Epidermal melanocyte (primary cell): ENCODE measurements around the gene ROR2.
A peak's percentile ranks its signal among the peaks of the same experiment; 100 is the strongest.

Experiments used
- DNase-seq: peaks from one replicate; pipeline ENCODE4 v3.0.0; 2011; ENCODE audit warnings: low spot score; ENCODE audit not compliant: insufficient read length

ROR2 gene

DNA sequence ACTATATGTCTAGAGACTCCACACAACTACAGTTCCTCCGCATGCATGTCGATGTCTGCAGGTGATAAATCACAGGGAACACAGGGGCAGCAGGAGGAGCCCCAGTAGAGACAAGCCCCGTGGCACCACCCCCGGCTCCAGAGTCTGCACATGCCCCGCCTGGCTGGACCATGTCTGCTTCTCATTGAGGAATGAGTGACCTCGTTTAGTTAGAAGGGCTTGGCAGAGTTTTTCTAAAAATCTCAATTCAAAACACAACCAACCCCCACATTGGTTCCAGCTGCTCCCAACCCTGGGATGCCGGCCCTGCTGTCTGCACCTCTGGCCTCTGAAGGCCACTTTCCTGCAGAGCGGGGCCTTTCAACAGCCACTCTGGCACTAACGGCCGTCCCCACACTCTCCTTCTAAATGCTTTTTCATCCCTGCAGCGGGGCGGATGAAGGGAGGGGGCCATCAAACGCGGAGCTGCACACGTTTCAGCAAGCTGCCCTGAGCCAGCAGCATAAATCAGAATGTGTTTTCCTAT, 106.3 kb downstream of the ROR2 start:
- DNase-seq, result peak; percentile 60

- DNase-seq, result no peak
These were observed 106.9 kb downstream of the ROR2 start for GRCh38 chr9:91843093-91843492.

DNA sequence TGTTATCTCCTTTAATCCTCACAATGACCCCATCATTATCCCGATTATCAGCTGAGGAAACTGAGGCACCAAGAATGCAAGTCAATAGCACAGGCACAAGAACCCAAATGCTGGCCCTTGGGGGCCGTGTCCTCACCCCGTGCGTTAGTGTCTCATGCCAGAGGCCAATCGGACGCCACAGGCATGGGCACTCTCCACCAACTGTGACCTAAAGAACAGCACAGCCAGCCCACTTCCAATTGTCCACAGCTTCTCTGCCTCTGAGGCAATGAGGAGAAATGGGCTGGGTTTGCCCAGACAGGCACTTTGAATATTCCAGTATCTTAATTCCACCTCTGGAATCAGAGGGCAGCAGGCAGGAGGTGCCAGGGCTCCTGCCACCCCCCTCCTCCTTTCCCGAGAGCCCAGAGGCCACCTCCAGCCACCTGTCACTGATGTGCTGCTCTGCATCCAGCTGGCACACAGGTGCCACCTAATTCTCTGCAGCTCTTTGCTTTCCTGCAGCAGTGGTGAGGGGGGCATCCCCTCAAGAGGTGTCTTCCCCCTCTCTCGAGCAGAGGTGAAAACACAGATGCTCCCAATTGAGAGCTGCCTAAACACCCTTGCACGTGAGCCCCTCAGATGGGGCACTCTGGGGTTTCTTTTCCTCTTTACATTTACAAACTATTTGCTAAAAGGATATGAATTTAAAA, 107.5 kb downstream of the ROR2 start:
- DNase-seq, result no peak

- no peak for DNase-seq
These were observed 108.4 kb downstream of the ROR2 start for GRCh38 chr9:91841591-91841990.

DNA sequence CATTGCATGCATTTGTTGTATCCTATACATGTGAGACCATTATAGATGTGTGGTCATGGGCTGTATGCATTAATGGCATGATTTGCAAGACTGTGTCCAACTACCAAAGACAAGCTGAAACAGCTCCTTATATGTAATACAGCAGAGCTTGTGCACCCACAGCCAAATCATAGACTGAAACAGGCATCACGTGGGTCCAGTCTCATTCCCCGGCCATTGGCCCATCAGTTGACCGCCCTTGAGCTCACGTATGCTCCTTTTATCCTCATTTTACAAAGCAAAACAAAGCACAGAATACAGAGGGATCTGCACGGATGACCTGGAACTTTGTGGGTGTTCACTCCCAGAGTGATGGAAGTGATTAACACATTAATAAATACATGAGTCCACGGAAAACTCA, 109.1 kb downstream of the ROR2 start:
- no peak for DNase-seq

DNA sequence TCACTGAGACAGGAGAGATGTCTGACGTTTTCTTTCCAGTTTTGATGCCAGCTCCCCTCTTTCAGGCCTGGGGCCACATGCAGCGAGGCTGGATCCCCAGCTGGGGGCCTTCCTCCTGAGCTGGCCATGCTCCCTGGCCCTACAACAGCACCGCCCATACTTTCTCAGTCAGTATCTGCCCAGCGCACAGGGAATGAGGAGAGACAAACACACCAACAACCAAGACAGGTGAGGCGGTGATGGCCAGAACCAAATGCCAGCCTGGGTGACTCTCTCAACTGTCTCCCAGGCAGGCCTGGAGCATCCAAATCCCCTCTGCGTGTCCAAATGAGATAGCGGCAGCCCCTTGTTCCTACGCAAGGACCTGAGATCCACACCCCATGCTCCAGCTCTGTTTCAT, 109.6 kb downstream of the ROR2 start:
- no peak for DNase-seq

DNA sequence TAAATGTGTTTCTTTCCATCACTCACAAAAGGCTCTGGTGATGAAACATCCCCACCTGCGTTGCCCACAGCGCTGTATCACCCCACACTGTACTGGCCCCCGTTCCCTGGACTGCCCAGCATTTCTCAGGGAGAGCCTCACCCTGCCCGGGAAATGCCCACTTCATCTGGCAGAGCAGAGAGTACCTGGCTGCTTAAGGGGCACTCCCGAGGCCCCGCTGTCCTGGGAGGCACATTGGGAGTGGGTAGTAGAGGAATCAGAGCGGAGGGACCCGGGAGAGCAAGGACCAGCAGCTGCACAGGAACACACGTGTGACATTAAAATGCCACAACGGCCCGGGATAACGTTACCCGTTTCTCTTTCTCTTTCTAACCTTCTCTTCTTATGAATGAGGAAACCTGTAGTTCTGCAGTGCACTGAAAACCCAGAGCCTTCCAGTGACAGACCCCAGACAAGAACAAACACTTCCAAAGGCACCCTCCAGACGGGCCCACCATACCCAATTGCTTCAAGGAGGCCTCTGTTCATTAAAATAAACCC, 110.0 kb downstream of the ROR2 start:
- no peak for DNase-seq

DNA sequence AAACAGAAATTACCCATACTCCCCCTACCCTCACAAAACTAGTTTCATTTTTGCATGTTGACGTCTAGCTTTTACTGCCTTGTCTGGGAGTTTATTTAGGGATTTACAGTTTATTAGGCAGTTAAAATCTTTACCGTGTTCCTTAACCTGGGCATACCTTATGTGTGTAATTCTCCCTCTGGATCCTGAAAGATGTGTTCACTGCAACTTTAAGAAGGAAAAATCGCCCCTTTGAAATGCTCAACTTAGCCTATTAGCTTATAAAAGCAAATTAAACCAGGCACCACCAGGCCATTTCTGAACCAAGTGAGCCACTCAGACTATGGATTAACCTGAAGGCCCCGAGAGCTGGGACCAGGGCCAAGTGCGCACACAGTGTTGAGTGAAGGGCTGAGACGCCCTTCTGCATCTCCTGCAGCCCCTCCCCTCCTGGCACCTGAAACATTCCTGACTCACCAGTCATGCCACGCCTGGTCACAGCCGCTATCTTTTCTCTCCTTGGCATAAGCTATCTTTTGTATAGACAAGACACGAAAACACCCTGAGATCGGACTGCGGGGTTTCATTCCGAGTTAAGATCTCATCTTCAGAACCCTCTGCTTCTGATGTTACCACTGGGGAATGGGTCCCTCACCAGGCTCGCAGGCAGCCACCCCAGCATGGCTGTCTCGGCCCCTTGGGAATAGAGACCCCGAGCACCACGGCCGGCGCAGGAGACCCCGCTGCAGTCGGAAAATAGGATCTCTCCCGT, 111.9 kb downstream of the ROR2 start:
- no peak for DNase-seq

DNA sequence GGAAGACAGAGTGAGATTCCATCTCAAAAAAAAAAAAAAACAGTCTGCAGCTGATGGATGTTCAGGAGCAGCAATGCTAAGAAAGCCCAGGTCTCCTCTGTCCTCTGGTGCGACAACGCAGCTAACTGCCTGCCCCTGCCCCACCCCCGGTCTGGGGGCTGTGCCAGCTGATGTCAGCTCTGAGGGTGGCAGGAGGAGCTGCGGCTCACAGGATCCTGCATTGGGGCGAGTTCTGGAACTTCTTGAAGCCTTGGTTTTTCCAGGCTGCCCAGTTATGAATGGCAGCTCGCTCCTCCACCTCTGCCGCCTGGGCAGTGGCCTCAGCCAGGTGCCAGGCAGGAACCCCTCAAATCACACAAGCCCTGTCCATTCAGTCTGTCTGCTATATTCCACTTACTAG, 113.5 kb downstream of the ROR2 start:
- no peak for DNase-seq

DNA sequence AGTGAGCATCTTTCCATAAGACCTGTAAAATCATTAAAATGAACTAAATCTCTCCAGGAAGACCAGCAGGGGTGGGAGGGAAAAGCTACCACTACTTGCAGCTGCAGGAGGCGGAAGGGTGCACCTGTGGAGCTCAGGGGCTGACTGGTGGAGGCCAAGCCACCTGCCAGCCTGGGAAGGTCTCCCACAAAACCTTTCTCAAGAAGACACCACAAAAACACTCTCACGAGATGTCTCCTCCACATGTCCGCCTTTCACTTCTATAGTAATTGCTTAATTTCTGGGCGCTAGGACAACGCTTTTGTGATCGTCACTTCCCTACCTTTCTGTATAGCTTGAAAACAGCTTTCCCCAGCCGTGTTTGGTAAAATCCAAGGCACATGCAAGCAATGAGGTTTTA, 114.4 kb downstream of the ROR2 start:
- DNase-seq, result no peak

GRCh38 chr9:91835216-91835615, 114.8 kb downstream of the ROR2 start:
- no peak for DNase-seq

- no peak for DNase-seq
These were observed 115.3 kb downstream of the ROR2 start for GRCh38 chr9:91834740-91835139.

GRCh38 chr9:91833878-91834255, 116.2 kb downstream of the ROR2 start:
- no peak for DNase-seq

DNA sequence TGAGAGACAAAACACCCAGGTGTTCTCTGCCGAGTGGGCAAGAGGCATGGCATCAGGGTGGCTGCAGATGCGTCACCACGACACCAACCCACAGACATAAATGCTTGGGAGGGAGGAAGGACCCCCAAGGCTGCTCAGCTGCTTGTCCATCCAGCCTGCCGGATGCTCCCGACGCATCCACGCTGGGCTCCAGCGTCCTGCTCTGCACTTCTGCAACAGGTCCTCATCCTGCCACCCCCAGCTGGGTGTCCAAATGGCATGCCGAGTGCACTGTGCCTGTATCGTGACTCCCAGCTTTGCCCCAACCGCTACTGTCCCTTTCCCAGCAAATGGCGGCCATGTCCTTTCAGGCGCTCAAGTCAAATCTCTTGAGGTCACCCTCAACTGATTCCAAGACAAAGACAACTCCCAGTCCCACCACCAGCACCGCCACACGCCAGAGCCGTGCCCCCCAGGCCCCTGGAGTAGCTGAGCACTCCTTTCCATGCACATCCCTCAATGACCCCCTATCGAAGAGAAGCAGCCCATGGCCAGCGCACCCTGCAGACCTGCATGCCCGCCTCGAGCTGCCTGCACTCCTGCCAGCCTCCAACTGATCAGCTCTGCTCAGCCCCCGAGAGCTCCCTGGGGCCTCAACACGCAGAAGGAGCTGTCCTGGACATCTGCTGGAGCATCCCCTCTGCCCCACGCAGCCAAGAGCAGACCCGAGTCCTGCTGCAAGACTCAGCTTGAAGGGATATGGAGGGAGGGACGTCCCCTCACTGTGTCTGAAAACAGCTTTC, 116.7 kb downstream of the ROR2 start:
- no peak for DNase-seq

DNA sequence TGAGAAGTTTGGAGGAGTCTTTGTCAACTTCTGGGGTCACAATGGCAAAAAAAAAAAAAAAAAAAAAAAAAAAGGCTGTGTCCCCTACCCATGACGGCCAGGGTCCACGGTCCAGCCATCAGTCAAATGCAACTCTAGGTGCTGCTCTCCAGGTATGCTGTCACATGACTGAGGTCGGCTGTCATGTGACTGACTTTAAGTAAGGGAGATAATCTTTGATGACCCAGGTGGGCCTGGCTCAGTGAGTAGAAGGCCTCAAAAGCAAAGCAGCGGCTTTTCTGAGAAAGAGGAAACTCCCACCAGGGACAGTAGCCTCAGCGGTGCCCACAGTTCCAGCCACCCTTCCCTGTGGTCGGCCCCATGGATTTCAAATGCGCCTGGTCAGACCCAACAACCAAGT, 117.7 kb downstream of the ROR2 start:
- DNase-seq, result no peak

GRCh38 chr9:91825866-91826265, 124.2 kb downstream of the ROR2 start:
- no peak for DNase-seq

- DNase-seq, result no peak
These were observed 124.6 kb downstream of the ROR2 start for GRCh38 chr9:91825422-91825821.

- peak; percentile 38 for DNase-seq
These were observed 125.3 kb downstream of the ROR2 start for GRCh38 chr9:91824601-91825305.

DNA sequence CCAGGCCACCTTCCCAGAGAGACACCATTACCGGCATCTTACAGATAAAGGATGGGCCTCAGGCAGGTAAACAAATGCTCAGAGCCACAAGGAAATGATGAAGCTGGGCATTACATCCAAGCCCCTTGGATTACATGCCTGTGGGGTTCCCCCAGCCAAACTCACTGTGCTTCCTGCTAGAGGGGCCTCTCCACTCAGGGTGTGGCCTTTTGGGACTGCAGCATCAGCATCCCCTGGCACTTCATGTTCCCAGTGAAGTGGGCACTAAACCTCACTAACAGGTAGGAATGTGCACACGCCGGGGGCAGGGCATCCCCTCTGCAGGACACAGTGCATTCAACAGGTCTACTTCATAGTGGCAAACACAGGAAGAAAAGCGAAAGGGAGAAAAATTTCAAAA, 125.9 kb downstream of the ROR2 start:
- no peak for DNase-seq

DNA sequence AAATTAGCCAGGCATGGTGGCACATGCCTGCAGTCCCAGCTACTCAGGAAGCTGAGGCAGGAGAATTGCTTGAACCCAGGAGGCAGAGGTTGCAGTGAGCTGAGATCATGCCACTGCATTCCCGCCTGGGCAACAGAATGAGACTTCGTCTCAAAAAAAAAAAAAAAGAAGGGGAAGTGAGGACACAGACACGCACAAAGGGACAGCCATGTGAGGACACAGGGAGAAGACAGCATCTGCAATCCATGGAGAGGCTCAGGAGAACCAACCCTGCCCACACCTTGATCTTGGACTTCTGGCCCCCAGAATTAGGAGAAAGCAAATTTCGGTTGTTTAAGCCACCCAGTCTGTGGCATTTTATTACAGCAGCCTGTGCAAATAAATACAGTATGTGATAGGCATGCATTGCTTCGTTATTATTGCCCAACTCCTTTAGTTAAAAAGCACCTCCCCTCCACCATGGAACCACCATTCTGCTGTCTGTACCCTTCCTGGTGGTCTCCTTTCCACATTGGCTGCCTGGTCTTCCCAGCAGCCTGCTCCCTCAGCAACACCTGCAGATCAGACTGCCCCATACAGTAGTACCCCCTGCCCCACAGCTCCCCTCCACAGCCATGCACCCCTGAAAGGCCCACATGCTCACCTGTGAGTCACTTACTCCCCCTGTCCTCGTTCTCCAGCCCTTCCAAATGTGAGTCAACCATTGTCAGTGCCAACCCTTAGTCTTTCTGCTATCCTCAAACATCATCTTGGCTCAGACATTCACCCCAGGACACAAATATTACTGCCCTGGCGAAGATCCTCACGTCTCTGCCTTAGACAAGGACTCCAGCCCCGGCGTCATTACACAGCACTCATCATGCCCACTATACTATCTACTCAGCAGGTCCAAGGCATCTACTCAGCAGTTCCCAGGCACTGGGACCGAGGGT, 128.8 kb downstream of the ROR2 start:
- DNase-seq, result no peak
